Prostate gland (tissue), 2 donors: ENCODE measurements around the gene CEMIP.

Experiments
- POLR2A ChIP-seq: fragments of 450-650 bp; IDR thresholded peaks from one replicate; pipeline ENCODE4 v1.6.1; 2016; ENCODE audit warnings: antibody characterized with exemption, mild to moderate bottlenecking
- POLR2AphosphoS5 ChIP-seq: sonication (generic); formaldehyde crosslinking; IDR thresholded peaks from one replicate; pipeline ENCODE4 v1.6.1; 2017; ENCODE audit warnings: antibody characterized with exemption
- TF ChIP-seq, protein P1 (sequence below), 4 experiments: fragments of 200-600 bp in 2 of 4; fragments of 450-650 bp in 2 of 4; sonication (generic) in 2 of 4; IDR thresholded peaks; 1 replicate in 3 of 4; 2 replicates in 1 of 4; pipeline ENCODE4 v1.5.1; 2016 to 2019; ENCODE audit warnings: antibody characterized with exemption in 4 of 4, mild to moderate bottlenecking in 2 of 4, moderate library complexity in 2 of 4

- TF ChIP-seq, protein P1, sequence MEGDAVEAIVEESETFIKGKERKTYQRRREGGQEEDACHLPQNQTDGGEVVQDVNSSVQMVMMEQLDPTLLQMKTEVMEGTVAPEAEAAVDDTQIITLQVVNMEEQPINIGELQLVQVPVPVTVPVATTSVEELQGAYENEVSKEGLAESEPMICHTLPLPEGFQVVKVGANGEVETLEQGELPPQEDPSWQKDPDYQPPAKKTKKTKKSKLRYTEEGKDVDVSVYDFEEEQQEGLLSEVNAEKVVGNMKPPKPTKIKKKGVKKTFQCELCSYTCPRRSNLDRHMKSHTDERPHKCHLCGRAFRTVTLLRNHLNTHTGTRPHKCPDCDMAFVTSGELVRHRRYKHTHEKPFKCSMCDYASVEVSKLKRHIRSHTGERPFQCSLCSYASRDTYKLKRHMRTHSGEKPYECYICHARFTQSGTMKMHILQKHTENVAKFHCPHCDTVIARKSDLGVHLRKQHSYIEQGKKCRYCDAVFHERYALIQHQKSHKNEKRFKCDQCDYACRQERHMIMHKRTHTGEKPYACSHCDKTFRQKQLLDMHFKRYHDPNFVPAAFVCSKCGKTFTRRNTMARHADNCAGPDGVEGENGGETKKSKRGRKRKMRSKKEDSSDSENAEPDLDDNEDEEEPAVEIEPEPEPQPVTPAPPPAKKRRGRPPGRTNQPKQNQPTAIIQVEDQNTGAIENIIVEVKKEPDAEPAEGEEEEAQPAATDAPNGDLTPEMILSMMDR (IDR thresholded peaks at IDR 0.05): no peak
- TF ChIP-seq POLR2A (no peak), POLR2AphosphoS5 (no peak)
Measured at GRCh38 chr15:80957976-80958375, 178.8 kb downstream of the CEMIP start.
